Endothelial cell of umbilical vein (primary cell): ENCODE measurements around the gene CSRP1.

Experiments
- EZH2 ChIP-seq: IDR thresholded peaks from 2 replicates; pipeline ENCODE4 v1.6.1; 2012; ENCODE audit warnings: borderline replicate concordance, low read depth, mild to moderate bottlenecking, moderate library complexity, low read length, inconsistent platforms; ENCODE audit not compliant: severe bottlenecking
- TF ChIP-seq, protein P1 (sequence below), 2 donors: IDR thresholded peaks; 1 replicate in 1 of 2; 2 replicates in 1 of 2; pipeline ENCODE4 v1.5.1; 2011; ENCODE audit warnings: low read length in 2 of 2, mild to moderate bottlenecking in 2 of 2, moderate library complexity in 2 of 2, control low read depth in 1 of 2, inconsistent platforms in 1 of 2, low read depth in 1 of 2; ENCODE audit not compliant: insufficient read depth in 1 of 2; ENCODE audit errors: extremely low read depth in 1 of 2

DNA sequence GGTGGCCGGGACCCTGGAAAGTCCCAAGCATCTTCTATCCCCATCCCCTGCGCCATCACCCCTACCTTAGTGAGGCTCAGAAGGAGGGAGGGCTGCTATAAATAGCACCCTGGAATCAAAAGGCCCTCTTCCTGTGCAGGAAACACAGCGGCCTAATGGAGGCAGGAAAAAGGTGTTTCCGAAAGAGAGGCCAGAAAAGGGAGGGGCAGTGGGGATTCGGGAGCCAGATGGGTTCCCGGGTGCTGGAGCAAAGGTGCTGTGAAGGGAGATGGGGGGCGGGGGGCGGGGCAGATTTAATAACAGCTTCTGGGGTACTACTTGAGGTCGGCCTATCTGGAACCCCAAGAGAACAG, 48.6 kb upstream of the CSRP1 start:
- no peak for TF ChIP-seq EZH2
- TF ChIP-seq, protein P1, sequence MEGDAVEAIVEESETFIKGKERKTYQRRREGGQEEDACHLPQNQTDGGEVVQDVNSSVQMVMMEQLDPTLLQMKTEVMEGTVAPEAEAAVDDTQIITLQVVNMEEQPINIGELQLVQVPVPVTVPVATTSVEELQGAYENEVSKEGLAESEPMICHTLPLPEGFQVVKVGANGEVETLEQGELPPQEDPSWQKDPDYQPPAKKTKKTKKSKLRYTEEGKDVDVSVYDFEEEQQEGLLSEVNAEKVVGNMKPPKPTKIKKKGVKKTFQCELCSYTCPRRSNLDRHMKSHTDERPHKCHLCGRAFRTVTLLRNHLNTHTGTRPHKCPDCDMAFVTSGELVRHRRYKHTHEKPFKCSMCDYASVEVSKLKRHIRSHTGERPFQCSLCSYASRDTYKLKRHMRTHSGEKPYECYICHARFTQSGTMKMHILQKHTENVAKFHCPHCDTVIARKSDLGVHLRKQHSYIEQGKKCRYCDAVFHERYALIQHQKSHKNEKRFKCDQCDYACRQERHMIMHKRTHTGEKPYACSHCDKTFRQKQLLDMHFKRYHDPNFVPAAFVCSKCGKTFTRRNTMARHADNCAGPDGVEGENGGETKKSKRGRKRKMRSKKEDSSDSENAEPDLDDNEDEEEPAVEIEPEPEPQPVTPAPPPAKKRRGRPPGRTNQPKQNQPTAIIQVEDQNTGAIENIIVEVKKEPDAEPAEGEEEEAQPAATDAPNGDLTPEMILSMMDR (IDR thresholded peaks at IDR 0.05; ENCODE audit: extremely low read depth in 1 of 2, insufficient read depth in 1 of 2, low read depth in 1 of 2, low read length in 2 of 2): no peak
